ENCODE data around the gene ETF1.
"Not testable (repeated sequence)": the region's sequence is repeated elsewhere in the genome, so short reads cannot be mapped to it uniquely, and the experiment has no call there.

Gene ETF1

GRCh38 chr5:138528744-138529469, 14.1 kb downstream of the ETF1 start:
- DNase-seq (ENCODE audit: low read depth), result no peak

- no peak for DNase-seq (ENCODE audit: low read depth)
Observed at GRCh38 chr5:138528208-138528607, 14.8 kb downstream of the ETF1 start.

- no peak for DNase-seq (ENCODE audit: low read depth)
Observed at GRCh38 chr5:138527170-138527569, 15.9 kb downstream of the ETF1 start.

- DNase-seq (ENCODE audit: low read depth), result no peak
Observed at GRCh38 chr5:138523406-138523805, 19.6 kb downstream of the ETF1 start.

- DNase-seq (ENCODE audit: low read depth), result no peak
Observed at GRCh38 chr5:138520971-138521370, 22.1 kb downstream of the ETF1 start.

- no peak for DNase-seq (ENCODE audit: low read depth)
Observed at GRCh38 chr5:138517437-138517836, 25.6 kb downstream of the ETF1 start.

- DNase-seq (ENCODE audit: low read depth), result no peak
Observed at GRCh38 chr5:138515556-138516245, 27.3 kb downstream of the ETF1 start.

- DNase-seq (ENCODE audit: low read depth), result no peak
Observed at GRCh38 chr5:138514021-138514420, 29.0 kb downstream of the ETF1 start.

- DNase-seq (ENCODE audit: low read depth), result no peak
Observed at GRCh38 chr5:138508958-138509357, 34.1 kb downstream of the ETF1 start.

GRCh38 chr5:138507485-138507884, 35.6 kb downstream of the ETF1 start:
- DNase-seq (ENCODE audit: low read depth), result not testable (repeated sequence)

- no peak for DNase-seq (ENCODE audit: low read depth)
Observed at GRCh38 chr5:138506370-138507306, 36.4 kb downstream of the ETF1 start.

GRCh38 chr5:138504799-138505198, 38.2 kb downstream of the ETF1 start:
- DNase-seq (ENCODE audit: low read depth), result no peak

- no peak for DNase-seq (ENCODE audit: low read depth)
Observed at GRCh38 chr5:138503487-138504270, 39.4 kb downstream of the ETF1 start.

- no peak for DNase-seq (ENCODE audit: low read depth)
Observed at GRCh38 chr5:138502521-138502920, 40.5 kb downstream of the ETF1 start.

GRCh38 chr5:138502121-138502520, 40.9 kb downstream of the ETF1 start:
- no peak for DNase-seq (ENCODE audit: low read depth)

GRCh38 chr5:138498376-138498775, 44.7 kb downstream of the ETF1 start:
- no peak for DNase-seq (ENCODE audit: low read depth)

GRCh38 chr5:138495351-138495750, 47.7 kb downstream of the ETF1 start:
- no peak for DNase-seq (ENCODE audit: low read depth)

GRCh38 chr5:138492560-138493045, 50.4 kb downstream of the ETF1 start:
- DNase-seq (ENCODE audit: low read depth), result no peak

GRCh38 chr5:138491669-138492559, 51.1 kb downstream of the ETF1 start:
- DNase-seq (ENCODE audit: low read depth), result peak; percentile 78

- no peak for DNase-seq (ENCODE audit: low read depth)
Observed at GRCh38 chr5:138491284-138491648, 51.8 kb downstream of the ETF1 start.
